DND-41 (cell line): Measurements from ENCODE around the gene ECSCR.

Source experiments
- ATAC-seq: fragments of 200-7000 bp; cut with Tn5 transposase; 3 replicates; pipeline ENCODE4 v1.9.1; 2021; ENCODE audit warnings: low read depth; ENCODE audit not compliant: insufficient read depth
- DNase-seq: peaks from one replicate; pipeline ENCODE4 v3.0.0-alpha.2; 2020
- H2AFZ ChIP-seq: 2 replicates; pipeline ENCODE4 v1.6.0; 2012; ENCODE audit warnings: low read depth, low read length
- H3K27ac ChIP-seq: 2 replicates; pipeline ENCODE4 v1.5.1; 2012; ENCODE audit warnings: low read length, inconsistent platforms
- H3K27me3 ChIP-seq: fragments of 200-600 bp; sonication (generic); 2 replicates; pipeline ENCODE4 v1.6.0; 2012; ENCODE audit warnings: low read length, mild to moderate bottlenecking, inconsistent platforms; ENCODE audit not compliant: insufficient read depth, poor library complexity
- H3K36me3 ChIP-seq: 2 replicates; pipeline ENCODE4 v1.5.1; 2012; ENCODE audit warnings: low read length, inconsistent platforms; ENCODE audit not compliant: insufficient read depth
- H3K4me1 ChIP-seq: 2 replicates; pipeline ENCODE4 v1.5.1; 2012; ENCODE audit warnings: mild to moderate bottlenecking, low read length; ENCODE audit not compliant: insufficient read depth
- H3K4me2 ChIP-seq: 2 replicates; pipeline ENCODE4 v1.6.0; 2012; ENCODE audit warnings: mild to moderate bottlenecking, moderate library complexity, low read length, inconsistent platforms; ENCODE audit not compliant: insufficient read depth
- H3K4me3 ChIP-seq, 2 experiments: fragments of 200-600 bp in 1 of 2; shearing (Covaris generic) in 1 of 2; 2 replicates each; pipeline ENCODE4 v1.5.1; 2012 to 2016; ENCODE audit warnings: inconsistent platforms in 2 of 2, low read length in 2 of 2, mild to moderate bottlenecking in 2 of 2, low read depth in 1 of 2, moderate library complexity in 1 of 2
- H3K79me2 ChIP-seq: 2 replicates; pipeline ENCODE4 v1.6.0; 2012; ENCODE audit warnings: low read length, inconsistent platforms; ENCODE audit not compliant: insufficient read depth
- H3K9ac ChIP-seq: 2 replicates; pipeline ENCODE4 v1.6.0; 2012; ENCODE audit warnings: low read depth, mild to moderate bottlenecking, inconsistent platforms, low read length, moderate library complexity
- H3K9me3 ChIP-seq: 2 replicates; pipeline ENCODE4 v1.5.1; 2012; ENCODE audit warnings: low read length, moderate library complexity, mild to moderate bottlenecking, inconsistent platforms; ENCODE audit not compliant: insufficient read depth, severe bottlenecking
- H4K20me1 ChIP-seq: 2 replicates; pipeline ENCODE4 v1.6.0; 2012; ENCODE audit warnings: low read length; ENCODE audit not compliant: insufficient read depth
- EZH2 ChIP-seq: IDR thresholded peaks from 3 replicates; pipeline ENCODE4 v1.6.1; 2012; ENCODE audit warnings: borderline replicate concordance, low read depth, mild to moderate bottlenecking, moderate library complexity, low read length, inconsistent platforms; ENCODE audit not compliant: severe bottlenecking
- TF ChIP-seq, protein P1 (sequence below): IDR thresholded peaks from 2 replicates; pipeline ENCODE4 v1.5.1; 2012; ENCODE audit warnings: borderline replicate concordance, low read length, moderate library complexity, mild to moderate bottlenecking; ENCODE audit not compliant: poor library complexity, severe bottlenecking; ENCODE audit errors: extremely low read depth

The ECSCR gene

GRCh38 chr5:139403787-139404483, 58.6 kb downstream of the ECSCR start, which contains the start of gene SPATA24:
TSS of gene SPATA24 (minus strand) at chr5:139404089. CDS start at chr5:139404060, 29 bp downstream.
- H3K4me1 ChIP-seq: peaks cover 26% of the 10 kb centered on the region
- H3K9me3 ChIP-seq: no peaks in the 10 kb centered on the region
- H3K9ac ChIP-seq: peak within 1 kb of the TSS; percentile 65
- DNase-seq (peak; percentile 99), ATAC-seq (peak; percentile 88)
- H3K4me2 ChIP-seq: peak within 1 kb of the TSS; percentile 89
- H3K4me3 ChIP-seq: peak within 1 kb of the TSS; percentile 20 to 67; a peak in 3 of 4 replicates
- H3K79me2 ChIP-seq: 0 out of 2 replicates have a peak, but pooled peaks cover 4% of the 10 kb centered on the region
- no peaks in the 10 kb centered on the region for H3K27me3 ChIP-seq
- H3K36me3 ChIP-seq: no peaks in the 10 kb centered on the region
- H4K20me1 ChIP-seq: 0 out of 2 replicates have a peak, but pooled peaks cover 3% of the 10 kb centered on the region
- no peak for TF ChIP-seq EZH2
- TF ChIP-seq, protein P1, sequence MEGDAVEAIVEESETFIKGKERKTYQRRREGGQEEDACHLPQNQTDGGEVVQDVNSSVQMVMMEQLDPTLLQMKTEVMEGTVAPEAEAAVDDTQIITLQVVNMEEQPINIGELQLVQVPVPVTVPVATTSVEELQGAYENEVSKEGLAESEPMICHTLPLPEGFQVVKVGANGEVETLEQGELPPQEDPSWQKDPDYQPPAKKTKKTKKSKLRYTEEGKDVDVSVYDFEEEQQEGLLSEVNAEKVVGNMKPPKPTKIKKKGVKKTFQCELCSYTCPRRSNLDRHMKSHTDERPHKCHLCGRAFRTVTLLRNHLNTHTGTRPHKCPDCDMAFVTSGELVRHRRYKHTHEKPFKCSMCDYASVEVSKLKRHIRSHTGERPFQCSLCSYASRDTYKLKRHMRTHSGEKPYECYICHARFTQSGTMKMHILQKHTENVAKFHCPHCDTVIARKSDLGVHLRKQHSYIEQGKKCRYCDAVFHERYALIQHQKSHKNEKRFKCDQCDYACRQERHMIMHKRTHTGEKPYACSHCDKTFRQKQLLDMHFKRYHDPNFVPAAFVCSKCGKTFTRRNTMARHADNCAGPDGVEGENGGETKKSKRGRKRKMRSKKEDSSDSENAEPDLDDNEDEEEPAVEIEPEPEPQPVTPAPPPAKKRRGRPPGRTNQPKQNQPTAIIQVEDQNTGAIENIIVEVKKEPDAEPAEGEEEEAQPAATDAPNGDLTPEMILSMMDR: no peak
- H2AFZ ChIP-seq: peak within 1 kb of the TSS; percentile 81
- H3K27ac ChIP-seq: peak within 1 kb of the TSS; percentile 88

GRCh38 chr5:139403418-139403786, 59.1 kb downstream of the ECSCR start:
- H3K4me1 ChIP-seq: peaks cover 26% of the 10 kb centered on the region
- H3K36me3 ChIP-seq: no peaks in the 10 kb centered on the region
- H3K4me3 ChIP-seq: peak overlapping the region; percentile 20 to 67; a peak in 3 of 4 replicates
- H3K79me2 ChIP-seq: 0 out of 2 replicates have a peak, but pooled peaks cover 4% of the 10 kb centered on the region
- TF ChIP-seq, protein P1: no peak
- TF ChIP-seq EZH2: no peak
- ATAC-seq (no peak; the same call in 2 of the 3 replicates), DNase-seq (no peak)
- peak overlapping the region; percentile 65 for H3K9ac ChIP-seq
- no peaks in the 10 kb centered on the region for H3K9me3 ChIP-seq
- H3K4me2 ChIP-seq: peak overlapping the region; percentile 89
- peak overlapping the region; percentile 88 for H3K27ac ChIP-seq
- H4K20me1 ChIP-seq: 0 out of 2 replicates have a peak, but pooled peaks cover 3% of the 10 kb centered on the region
- peak overlapping the region; percentile 63 for H2AFZ ChIP-seq
- no peaks in the 10 kb centered on the region for H3K27me3 ChIP-seq

DNA sequence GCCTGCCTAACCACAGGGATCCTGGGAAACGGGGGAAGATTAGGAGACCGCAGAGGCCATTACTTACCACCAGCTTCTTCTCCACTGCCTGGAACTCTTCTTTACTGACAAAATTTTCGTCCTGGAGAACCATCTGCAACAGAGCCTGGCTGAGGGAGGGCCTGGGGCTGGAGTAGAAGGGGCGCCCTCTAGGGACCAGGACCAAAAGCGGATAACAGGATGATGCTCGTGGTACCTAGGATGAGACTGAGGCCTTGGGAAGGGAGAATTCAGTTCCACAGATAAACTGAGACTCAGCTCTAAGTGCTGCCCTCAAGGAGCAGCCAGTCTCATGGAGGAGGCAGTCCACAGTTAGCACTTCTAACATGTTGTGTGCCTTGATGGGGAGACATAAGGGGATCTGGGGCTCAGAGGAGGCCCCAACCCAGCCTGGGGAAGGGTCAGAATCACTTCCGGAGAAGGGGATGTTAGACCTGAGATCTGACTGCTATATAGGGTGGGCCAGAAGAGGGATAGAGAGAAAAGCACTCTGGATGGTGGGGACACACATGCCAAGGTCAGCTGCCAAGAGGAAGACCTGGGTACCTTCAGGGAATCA, 59.9 kb downstream of the ECSCR start:
- H3K27me3 ChIP-seq: no peaks in the 10 kb centered on the region
- H3K9ac ChIP-seq: peak overlapping the region; percentile 65
- ATAC-seq (no peak), DNase-seq (peak; percentile 56)
- H3K36me3 ChIP-seq: no peaks in the 10 kb centered on the region
- no peak overlapping the region for H2AFZ ChIP-seq
- peaks cover 26% of the 10 kb centered on the region for H3K4me1 ChIP-seq
- H3K4me2 ChIP-seq: peak overlapping the region; percentile 89
- H3K27ac ChIP-seq: peak overlapping the region; percentile 88
- no peaks in the 10 kb centered on the region for H3K9me3 ChIP-seq
- TF ChIP-seq EZH2: no peak
- TF ChIP-seq, protein P1: peak; percentile 76
- 0 out of 2 replicates have a peak, but pooled peaks cover 3% of the 10 kb centered on the region for H4K20me1 ChIP-seq
- peak overlapping the region; percentile 20 to 67; a peak in 2 of 4 replicates for H3K4me3 ChIP-seq
- H3K79me2 ChIP-seq: 0 out of 2 replicates have a peak, but pooled peaks cover 4% of the 10 kb centered on the region
